ENCODE results near the gene MROH8. TPM values are rescaled to one million over a fixed set of nuclear protein-coding genes. Genes with fewer than 3 reads are reported as not detected.

MROH8 gene
- total and polyA plus RNA-seq, 8 donors = 0.43 to 6.4 (median 1.8) TPM; not detected in 1

DNA sequence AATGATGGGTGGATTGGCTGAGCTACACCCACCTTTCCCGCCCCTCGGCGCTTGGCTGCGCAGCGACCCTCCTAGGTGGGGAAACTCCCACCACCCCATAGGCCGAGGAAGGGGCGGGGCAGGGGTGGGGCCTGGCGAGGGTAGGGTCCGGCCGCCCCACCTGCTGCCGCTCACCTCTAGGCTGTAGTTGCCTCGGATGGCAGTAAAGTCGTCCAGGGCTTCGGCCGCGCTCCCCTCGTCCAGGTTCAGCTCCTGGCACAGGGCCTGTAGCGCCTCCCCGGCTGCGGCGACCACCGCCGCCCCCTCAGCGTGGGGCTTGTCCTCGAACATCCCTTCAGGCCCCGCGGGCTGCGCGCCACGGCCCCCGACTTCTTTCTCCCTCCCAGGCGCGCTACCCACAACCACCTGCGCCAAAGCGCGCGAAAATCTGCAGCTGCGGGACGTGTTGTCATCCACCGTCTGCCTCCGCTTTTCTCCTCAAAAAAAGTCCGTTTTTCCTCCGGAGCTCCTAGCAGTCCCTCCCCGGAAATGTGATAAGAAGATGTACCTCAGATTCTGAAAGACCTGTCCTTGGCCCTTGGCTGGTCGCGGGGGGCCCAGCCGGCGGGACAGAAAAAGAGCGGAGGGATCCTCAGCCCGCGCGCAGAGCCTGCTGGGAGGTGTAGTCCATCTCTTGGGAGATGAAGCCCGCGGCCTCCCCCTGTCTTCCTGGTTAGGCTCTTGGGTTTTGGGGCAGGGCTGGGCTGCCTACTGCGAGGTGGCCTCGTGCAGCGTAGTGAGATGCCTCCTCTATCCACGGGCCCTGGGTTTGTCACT, 83.5 kb downstream of the MROH8 start, which contains the start of gene RBL1:
Gene RBL1 (minus strand): TSS at position 399 of the 816 bp plus-strand sequence. CDS start 69 bp downstream, at position 330.
- TF ChIP-seq, protein P1, sequence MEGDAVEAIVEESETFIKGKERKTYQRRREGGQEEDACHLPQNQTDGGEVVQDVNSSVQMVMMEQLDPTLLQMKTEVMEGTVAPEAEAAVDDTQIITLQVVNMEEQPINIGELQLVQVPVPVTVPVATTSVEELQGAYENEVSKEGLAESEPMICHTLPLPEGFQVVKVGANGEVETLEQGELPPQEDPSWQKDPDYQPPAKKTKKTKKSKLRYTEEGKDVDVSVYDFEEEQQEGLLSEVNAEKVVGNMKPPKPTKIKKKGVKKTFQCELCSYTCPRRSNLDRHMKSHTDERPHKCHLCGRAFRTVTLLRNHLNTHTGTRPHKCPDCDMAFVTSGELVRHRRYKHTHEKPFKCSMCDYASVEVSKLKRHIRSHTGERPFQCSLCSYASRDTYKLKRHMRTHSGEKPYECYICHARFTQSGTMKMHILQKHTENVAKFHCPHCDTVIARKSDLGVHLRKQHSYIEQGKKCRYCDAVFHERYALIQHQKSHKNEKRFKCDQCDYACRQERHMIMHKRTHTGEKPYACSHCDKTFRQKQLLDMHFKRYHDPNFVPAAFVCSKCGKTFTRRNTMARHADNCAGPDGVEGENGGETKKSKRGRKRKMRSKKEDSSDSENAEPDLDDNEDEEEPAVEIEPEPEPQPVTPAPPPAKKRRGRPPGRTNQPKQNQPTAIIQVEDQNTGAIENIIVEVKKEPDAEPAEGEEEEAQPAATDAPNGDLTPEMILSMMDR (IDR thresholded peaks at IDR 0.05) = peak in 3 of 7 experiments; percentile 41 to 75 (median 46)
- TF ChIP-seq EP300 (IDR thresholded peaks at IDR 0.05) = no peak
- TF ChIP-seq POLR2AphosphoS5 (IDR thresholded peaks at IDR 0.05) = peak; percentile 13 to 78 (median 66)
- Histone ChIP-seq H3K27me3 (no peaks in the 10 kb centered on the region), H3K4me1 (peaks cover 7 to 29% (median 21%) of the 10 kb centered on the region in 4 donors), H3K27ac (peak within 1 kb of the TSS; percentile 63 to 89 (median 73)), H3K4me3 (peak within 1 kb of the TSS; percentile 76 to 100 (median 92)), H3K36me3 (peaks cover 0 to 6% (median 2%) of the 10 kb centered on the region in 4 donors), H3K9me3 (no peaks in the 10 kb centered on the region)
- WGBS, 5 donors = 0 to 1% (median 0%) methylated on average over 20 to 58 of the region's 58 CpGs
- intact Hi-C loops (cut with DNase I; ENCODE audit: low total_unique reads) = no loop called here
- DNase-seq = peak; percentile 80 to 95

DNA sequence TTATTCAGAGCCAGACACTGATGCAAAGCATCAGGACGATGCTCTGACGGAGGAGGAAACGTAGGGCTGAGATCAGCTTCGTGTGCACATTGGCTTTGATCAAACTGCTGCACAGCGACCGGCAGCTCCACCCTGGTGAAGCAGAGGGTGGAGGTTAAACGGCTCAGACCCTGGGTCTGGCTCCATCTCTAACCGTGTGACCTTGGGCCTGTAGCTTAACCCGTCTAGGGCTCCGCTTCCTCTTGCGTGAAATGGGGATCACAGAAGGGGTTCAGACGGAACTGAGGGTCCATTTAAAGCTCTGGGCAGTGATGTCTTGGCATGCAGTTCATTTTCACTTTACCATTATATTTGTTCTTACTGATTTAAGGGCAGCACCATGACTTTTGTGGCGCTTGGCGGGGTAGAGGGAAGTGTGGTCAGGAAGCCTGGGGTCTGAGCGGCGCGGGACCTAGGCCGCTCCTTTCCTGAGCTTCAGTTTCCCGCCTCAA, 84.2 kb downstream of the MROH8 start:
- intact Hi-C loops (cut with DNase I; ENCODE audit: low total_unique reads) = no loop called here
- peak in 1 of 2 donors; percentile 56 for DNase-seq
- Histone ChIP-seq H3K36me3 (peaks cover 0 to 10% (median 5%) of the 10 kb centered on the region in 4 donors), H3K9me3 (no peaks in the 10 kb centered on the region), H3K4me3 (peak overlapping the region; percentile 76 to 100 (median 92)), H3K27ac (peak overlapping the region; percentile 63 to 89 (median 73)), H3K27me3 (no peaks in the 10 kb centered on the region), H3K4me1 (peaks cover 7 to 29% (median 21%) of the 10 kb centered on the region in 4 donors)
- TF ChIP-seq POLR2A (IDR thresholded peaks at IDR 0.05) (no peak), EP300 (IDR thresholded peaks at IDR 0.05) (no peak), POLR2AphosphoS5 (IDR thresholded peaks at IDR 0.05) (no peak)
- TF ChIP-seq, protein P1 (IDR thresholded peaks at IDR 0.05) = no peak
- WGBS, 5 donors = 0 to 2% (median 1%) methylated on average over 12 to 19 of the region's 19 CpGs

DNA sequence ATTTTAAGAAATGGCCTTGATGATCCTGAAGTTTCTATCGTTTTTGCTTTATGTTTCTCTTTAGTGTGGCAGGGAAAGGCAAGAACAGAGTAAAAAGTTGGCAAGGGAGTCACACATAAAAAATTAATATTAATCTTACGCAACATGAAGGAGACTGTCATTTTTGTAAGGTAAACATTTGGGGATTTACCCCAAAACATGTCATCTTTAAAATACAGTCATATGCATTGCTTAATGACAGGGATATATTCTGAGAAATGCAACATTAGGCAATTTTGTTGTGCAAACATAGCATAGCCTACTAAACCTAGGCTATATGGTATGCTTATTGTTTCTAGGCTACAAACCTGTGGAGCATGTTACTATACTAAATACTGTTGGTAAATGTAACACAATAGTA, 88.9 kb downstream of the MROH8 start:
- H3K4me1 ChIP-seq = peaks cover 7 to 23% (median 14%) of the 10 kb centered on the region in 4 donors
- H3K27me3 ChIP-seq = no peaks in the 10 kb centered on the region
- no peak overlapping the region for H3K4me3 ChIP-seq
- intact Hi-C loops (cut with DNase I; ENCODE audit: low total_unique reads) = no loop called here
- H3K36me3 ChIP-seq = peaks cover 8 to 37% (median 25%) of the 10 kb centered on the region in 4 donors
- no peak for DNase-seq
- H3K27ac ChIP-seq = no peak overlapping the region
- WGBS, 5 donors = 78 to 90% (median 83%) methylated on average over 2 of the region's 2 CpGs
- H3K9me3 ChIP-seq = no peaks in the 10 kb centered on the region
- TF ChIP-seq POLR2AphosphoS5 (IDR thresholded peaks at IDR 0.05) (no peak), POLR2A (IDR thresholded peaks at IDR 0.05) (no peak), EP300 (IDR thresholded peaks at IDR 0.05) (no peak)
- TF ChIP-seq, protein P1 (IDR thresholded peaks at IDR 0.05) = no peak

DNA sequence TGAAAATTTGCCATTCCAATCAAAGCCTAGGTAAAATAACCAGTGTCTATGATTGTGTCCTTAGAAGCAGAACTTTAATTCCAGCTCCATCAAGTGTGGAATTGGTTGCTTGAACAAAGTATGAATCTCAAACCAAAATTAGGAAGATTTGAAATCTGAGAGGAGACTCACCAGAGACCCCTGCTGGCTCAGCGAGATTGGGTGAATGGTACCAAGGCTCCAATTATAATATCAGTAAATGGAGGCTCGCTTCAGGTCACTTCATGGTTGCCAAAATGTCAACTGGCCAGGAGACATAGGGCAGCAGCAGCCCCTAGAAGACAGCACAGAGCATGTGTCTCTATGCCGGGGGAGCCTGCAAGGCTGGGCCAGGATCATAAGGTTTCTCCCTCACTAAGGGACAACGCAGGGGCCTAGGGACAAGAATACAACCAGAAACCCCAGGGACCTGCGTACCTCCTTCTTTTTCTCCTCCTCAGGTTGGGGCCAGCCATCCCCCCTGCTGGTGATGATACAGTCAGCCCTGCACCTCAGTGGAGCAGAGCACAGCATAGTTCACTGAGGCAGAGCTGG, 97.5 kb downstream of the MROH8 start:
- H3K27ac ChIP-seq = no peak overlapping the region
- H3K36me3 ChIP-seq = peaks cover 0 to 40% (median 18%) of the 10 kb centered on the region in 4 donors
- 87 to 97% (median 93%) methylated on average over 5 of the region's 5 CpGs for WGBS, 5 donors
- H3K4me1 ChIP-seq = no peaks in the 10 kb centered on the region
- peak in 1 of 2 donors; percentile 16 for DNase-seq
- no peaks in the 10 kb centered on the region for H3K9me3 ChIP-seq
- H3K27me3 ChIP-seq = no peaks in the 10 kb centered on the region
- no peak overlapping the region for H3K4me3 ChIP-seq
- TF ChIP-seq, protein P1 (IDR thresholded peaks at IDR 0.05) = peak in 2 of 7 experiments; percentile 8 to 9
- TF ChIP-seq EP300 (IDR thresholded peaks at IDR 0.05) (no peak), POLR2AphosphoS5 (IDR thresholded peaks at IDR 0.05) (no peak), POLR2A (IDR thresholded peaks at IDR 0.05) (no peak)
- intact Hi-C loops (cut with DNase I; ENCODE audit: low total_unique reads) = no loop called here
